PC-3 (cell line): ENCODE data around the gene NCSTN.

Source experiments
- CTCF ChIP-seq: fragments of 300-600 bp; sonication (generic); conservative IDR thresholded peaks from 2 replicates; pipeline ENCODE4 v1.5.1; 2017; ENCODE audit warnings: antibody characterized with exemption, low read depth, mild to moderate bottlenecking, low read length
- EZH2 ChIP-seq: fragments of 300-600 bp; sonication (generic); IDR thresholded peaks from one replicate; pipeline ENCODE4 v1.6.1; 2017; ENCODE audit warnings: antibody characterized with exemption, mild to moderate bottlenecking, low read length; ENCODE audit not compliant: unreplicated experiment
- EZH2phosphoT487 ChIP-seq: fragments of 300-600 bp; sonication (generic); IDR thresholded peaks from 2 replicates; pipeline ENCODE4 v1.6.1; 2018; ENCODE audit warnings: mild to moderate bottlenecking, antibody characterized with exemption, low read length, borderline replicate concordance

- TF ChIP-seq CTCF: no peak
- TF ChIP-seq EZH2: no peak
- no peak for TF ChIP-seq EZH2phosphoT487
These were observed 20.4 kb upstream of the NCSTN start for GRCh38 chr1:160322831-160323230.
